ENCODE results near the gene MGP. TPM values are rescaled to one million over a fixed set of nuclear protein-coding genes. Genes with fewer than 3 reads are reported as not detected.

Gene MGP
- total and polyA plus RNA-seq, 8 donors: 30.3 to 179 (median 79.0) TPM

- H3K27me3 ChIP-seq: no peaks in the 10 kb centered on the region
- DNase-seq (no peak), FAIRE-seq (no peak), ATAC-seq (no peak)
- no peaks in the 10 kb centered on the region for H3K36me3 ChIP-seq
- H3K4me3 ChIP-seq: no peak overlapping the region
- intact Hi-C loops (cut with DNase I): no loop called here
- H3K9me3 ChIP-seq: no peaks in the 10 kb centered on the region
- TF ChIP-seq, protein P1, sequence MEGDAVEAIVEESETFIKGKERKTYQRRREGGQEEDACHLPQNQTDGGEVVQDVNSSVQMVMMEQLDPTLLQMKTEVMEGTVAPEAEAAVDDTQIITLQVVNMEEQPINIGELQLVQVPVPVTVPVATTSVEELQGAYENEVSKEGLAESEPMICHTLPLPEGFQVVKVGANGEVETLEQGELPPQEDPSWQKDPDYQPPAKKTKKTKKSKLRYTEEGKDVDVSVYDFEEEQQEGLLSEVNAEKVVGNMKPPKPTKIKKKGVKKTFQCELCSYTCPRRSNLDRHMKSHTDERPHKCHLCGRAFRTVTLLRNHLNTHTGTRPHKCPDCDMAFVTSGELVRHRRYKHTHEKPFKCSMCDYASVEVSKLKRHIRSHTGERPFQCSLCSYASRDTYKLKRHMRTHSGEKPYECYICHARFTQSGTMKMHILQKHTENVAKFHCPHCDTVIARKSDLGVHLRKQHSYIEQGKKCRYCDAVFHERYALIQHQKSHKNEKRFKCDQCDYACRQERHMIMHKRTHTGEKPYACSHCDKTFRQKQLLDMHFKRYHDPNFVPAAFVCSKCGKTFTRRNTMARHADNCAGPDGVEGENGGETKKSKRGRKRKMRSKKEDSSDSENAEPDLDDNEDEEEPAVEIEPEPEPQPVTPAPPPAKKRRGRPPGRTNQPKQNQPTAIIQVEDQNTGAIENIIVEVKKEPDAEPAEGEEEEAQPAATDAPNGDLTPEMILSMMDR (IDR thresholded peaks at IDR 0.05): no peak
- H3K27ac ChIP-seq: no peak overlapping the region
- WGBS, 2 donors: 33 to 88% methylated on average over 2 of the region's 2 CpGs
- H3K4me1 ChIP-seq: no peaks in the 10 kb centered on the region
Measured at GRCh38 chr12:14876833-14877232, 8.8 kb downstream of the MGP start.

GRCh38 chr12:14874882-14875281 is 10.8 kb downstream of the MGP start:
- H3K27me3 ChIP-seq: no peaks in the 10 kb centered on the region
- H3K9me3 ChIP-seq: no peaks in the 10 kb centered on the region
- ATAC-seq: no peak
- H3K27ac ChIP-seq: no peak overlapping the region
- TF ChIP-seq, protein P1 (IDR thresholded peaks at IDR 0.05): no peak
- intact Hi-C loops (cut with DNase I): no loop called here
- H3K36me3 ChIP-seq: no peaks in the 10 kb centered on the region
- DNase-seq: no peak
- no peak overlapping the region for H3K4me3 ChIP-seq
- H3K4me1 ChIP-seq: no peaks in the 10 kb centered on the region
- 58 to 60% methylated on average over 3 of the region's 3 CpGs for WGBS, 2 donors
- no peak for FAIRE-seq

DNA sequence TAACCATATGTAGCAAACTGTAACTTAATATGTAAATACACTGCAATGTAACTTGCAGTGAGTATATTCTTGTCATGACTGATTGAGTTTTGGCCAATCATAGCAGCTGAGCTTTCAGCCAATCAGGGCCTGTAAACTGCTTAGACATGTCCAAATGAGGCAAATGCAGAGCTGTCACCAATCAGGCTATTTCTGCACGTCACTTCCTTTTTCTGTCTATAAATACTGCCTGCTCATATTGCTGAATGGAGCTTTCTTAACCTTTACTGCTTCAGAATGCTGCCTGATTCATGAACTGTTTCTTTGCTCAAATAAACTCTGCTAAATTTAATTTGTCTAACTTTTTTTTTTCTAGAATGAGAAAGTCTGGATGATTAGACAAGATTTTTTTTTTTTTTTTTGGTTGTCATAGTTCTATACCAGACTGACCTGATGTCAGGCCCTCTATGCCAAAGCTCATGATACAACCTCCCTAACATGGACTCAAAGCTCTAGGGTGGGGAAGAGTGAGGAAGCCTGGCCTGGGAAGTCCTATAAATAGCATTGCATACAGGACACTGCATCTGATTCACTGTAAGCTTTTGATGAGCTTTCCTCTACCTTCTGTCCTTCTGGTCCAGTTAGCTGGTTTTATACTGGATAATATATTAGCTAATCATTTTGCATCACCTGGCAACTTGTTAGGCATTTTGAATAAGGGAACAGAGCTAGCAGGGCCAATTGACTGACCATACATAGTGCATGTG is 12.0 kb downstream of the MGP start:
- intact Hi-C loops (cut with DNase I): no loop called here
- FAIRE-seq: no peak
- ATAC-seq: no peak
- H3K36me3 ChIP-seq: no peaks in the 10 kb centered on the region
- DNase-seq: no peak
- H3K27me3 ChIP-seq: no peaks in the 10 kb centered on the region
- H3K4me1 ChIP-seq: no peaks in the 10 kb centered on the region
- no peaks in the 10 kb centered on the region for H3K9me3 ChIP-seq
- H3K27ac ChIP-seq: no peak overlapping the region
- H3K4me3 ChIP-seq: no peak overlapping the region
- WGBS, 2 donors: 81% methylated on average over 1 of the region's 1 CpG
- TF ChIP-seq, protein P1 (IDR thresholded peaks at IDR 0.05): no peak

DNA sequence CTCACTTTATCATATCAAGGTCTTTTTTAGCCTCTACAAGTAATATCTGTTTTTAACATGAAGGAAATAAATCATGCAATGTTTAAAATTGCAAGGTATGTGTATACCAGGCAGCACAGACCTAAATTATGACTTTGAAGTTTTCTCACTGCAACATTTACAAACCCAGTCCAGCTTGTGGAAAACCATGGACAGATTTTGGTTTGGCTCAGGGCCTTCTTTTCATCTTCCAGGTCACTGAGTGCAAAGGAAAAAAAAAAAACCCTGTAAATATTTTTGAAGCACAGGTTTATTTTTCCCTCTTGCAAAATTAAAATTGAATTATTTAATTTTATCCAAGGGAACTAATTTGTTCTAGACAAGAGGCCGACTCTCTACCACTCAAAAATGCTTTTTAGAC is 13.8 kb downstream of the MGP start:
- Histone ChIP-seq H3K36me3 (no peaks in the 10 kb centered on the region), H3K9me3 (no peaks in the 10 kb centered on the region), H3K4me1 (no peaks in the 10 kb centered on the region), H3K27me3 (no peaks in the 10 kb centered on the region), H3K27ac (no peak overlapping the region), H3K4me3 (no peak overlapping the region)
- TF ChIP-seq, protein P1 (IDR thresholded peaks at IDR 0.05): no peak
- no peak for FAIRE-seq
- 79 to 90% methylated on average over 1 of the region's 1 CpG for WGBS, 2 donors
- DNase-seq: no peak
- intact Hi-C loops (cut with DNase I): no loop called here
- no peak for ATAC-seq

DNA sequence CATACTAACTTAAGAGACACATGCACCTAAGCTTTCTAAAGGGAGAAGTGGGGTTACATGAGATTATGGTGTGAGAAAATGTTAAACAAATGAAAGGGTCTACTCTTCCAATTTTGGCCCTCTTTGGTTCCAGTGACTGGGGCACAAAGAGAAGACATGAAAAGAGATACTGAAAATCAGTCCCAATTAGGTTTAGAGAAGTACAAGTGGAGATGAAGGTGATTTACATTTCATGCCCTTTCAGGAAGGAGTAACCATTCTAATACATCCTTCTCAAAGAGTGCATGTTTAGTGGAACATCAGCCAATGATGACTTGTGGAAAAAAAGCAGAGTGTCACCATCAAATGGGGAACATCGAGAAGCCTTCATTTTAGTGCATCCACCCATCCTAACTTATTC is 14.4 kb downstream of the MGP start:
- H3K36me3 ChIP-seq: no peaks in the 10 kb centered on the region
- TF ChIP-seq, protein P1 (IDR thresholded peaks at IDR 0.05): no peak
- H3K4me1 ChIP-seq: no peaks in the 10 kb centered on the region
- 91 to 100% methylated on average over 1 of the region's 1 CpG for WGBS, 2 donors
- H3K27me3 ChIP-seq: no peaks in the 10 kb centered on the region
- ATAC-seq (no peak), FAIRE-seq (no peak), DNase-seq (no peak)
- intact Hi-C loops (cut with DNase I): no loop called here
- no peak overlapping the region for H3K4me3 ChIP-seq
- no peaks in the 10 kb centered on the region for H3K9me3 ChIP-seq
- no peak overlapping the region for H3K27ac ChIP-seq

Data from pancreas (tissue), 10 donors.